Erythroblast (primary cell): ENCODE measurements around the gene SYNPO.

ENCODE experiments used
- GATA1 ChIP-seq: IDR thresholded peaks from 2 replicates; pipeline ENCODE4 v1.6.1; 2011; ENCODE audit warnings: low read depth, mild to moderate bottlenecking, control low read depth, low read length, moderate library complexity
- POLR2A ChIP-seq: IDR thresholded peaks from 2 replicates; pipeline ENCODE4 v1.6.1; 2011; ENCODE audit warnings: mild to moderate bottlenecking, low read length

DNA sequence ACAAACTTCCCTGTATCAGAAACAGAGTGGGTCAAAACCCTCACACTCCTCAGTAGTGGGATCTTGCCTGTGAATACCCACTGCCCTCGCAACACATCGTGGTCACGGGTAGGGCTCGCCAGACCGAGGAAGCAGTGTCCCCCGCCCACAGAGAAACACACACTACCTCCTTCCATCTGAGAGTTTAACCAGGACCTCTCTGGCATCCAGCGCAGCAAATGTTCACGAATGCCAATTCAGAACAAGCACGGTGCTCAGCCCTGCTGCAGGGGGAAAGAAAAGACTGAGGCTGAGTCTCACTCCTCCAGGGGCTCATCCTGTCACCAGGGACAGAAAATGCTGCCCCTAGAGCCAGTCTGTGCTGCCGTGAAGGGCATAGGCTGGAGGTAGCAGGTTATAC is 42.5 kb upstream of the SYNPO start:
- TF ChIP-seq POLR2A: no peak
- no peak for TF ChIP-seq GATA1
